Measurements from ENCODE around the gene FZR1.
A peak's percentile ranks its signal among the peaks of the same experiment; 100 is the strongest.
"Not testable (repeated sequence)": the region's sequence is repeated elsewhere in the genome, so short reads cannot be mapped to it uniquely, and the experiment has no call there.

The FZR1 gene

GRCh38 chr19:3575949-3576673, 70.0 kb downstream of the FZR1 start:
- TF ChIP-seq ZFX (IDR thresholded peaks at IDR 0.05; ENCODE audit: borderline replicate concordance) (no peak), CTCF (IDR thresholded peaks at IDR 0.05) (no peak)
- peak overlapping the region; percentile 98 for H3K27ac ChIP-seq

GRCh38 chr19:3576696-3577443, 70.8 kb downstream of the FZR1 start:
- peak overlapping the region; percentile 98 for H3K27ac ChIP-seq
- TF ChIP-seq CTCF (IDR thresholded peaks at IDR 0.05) (no peak), ZFX (IDR thresholded peaks at IDR 0.05; ENCODE audit: borderline replicate concordance) (no peak)

GRCh38 chr19:3577723-3578344, 71.7 kb downstream of the FZR1 start:
- TF ChIP-seq CTCF (IDR thresholded peaks at IDR 0.05) (no peak), ZFX (IDR thresholded peaks at IDR 0.05; ENCODE audit: borderline replicate concordance) (no peak)
- H3K27ac ChIP-seq, result no peak overlapping the region

GRCh38 chr19:3578390-3578789, 72.3 kb downstream of the FZR1 start:
- H3K27ac ChIP-seq, result peak overlapping the region; percentile 40; the same call in 1 of the 2 replicates
- TF ChIP-seq CTCF (IDR thresholded peaks at IDR 0.05) (no peak), ZFX (IDR thresholded peaks at IDR 0.05; ENCODE audit: borderline replicate concordance) (no peak)

GRCh38 chr19:3580156-3580934, 74.2 kb downstream of the FZR1 start:
- TF ChIP-seq ZFX (IDR thresholded peaks at IDR 0.05; ENCODE audit: borderline replicate concordance) (no peak), CTCF (IDR thresholded peaks at IDR 0.05) (no peak)
- peak overlapping the region; percentile 40; the same call in 1 of the 2 replicates for H3K27ac ChIP-seq

- H3K27ac ChIP-seq, result not testable (repeated sequence)
Measured at GRCh38 chr19:3581792-3582191, 75.7 kb downstream of the FZR1 start.

- H3K27ac ChIP-seq, result not testable (repeated sequence)
Measured at GRCh38 chr19:3584036-3584802, 78.1 kb downstream of the FZR1 start.
